Panc1 (cell line): ENCODE data around the gene SUCLG2. TPM values are rescaled to one million over a fixed set of nuclear protein-coding genes. Genes with fewer than 3 reads are reported as not detected.

ENCODE experiments used
- ATAC-seq: fragments of 200-7000 bp; cut with Tn5 transposase; 2 replicates; pipeline ENCODE4 v1.9.1; 2020; ENCODE audit warnings: mild to moderate bottlenecking, moderate library complexity
- BruUV-seq: library from RNA; stranded (reverse); fragments of 400-500 nt; replicated peaks from 2 replicates; lab custom pipeline; 2021; lab: Mats Ljungman, UMichigan
- CTCF ChIA-PET: fragments of 300-600 bp; sonication (Branson Sonifier 250); formaldehyde crosslinking; loops from one replicate; lab custom pipeline; 2022; ENCODE audit warnings: antibody characterized with exemption; lab: Charles Lee
- POLR2A ChIA-PET: fragments of 300-600 bp; sonication (Branson Sonifier 250); formaldehyde crosslinking; loops from one replicate; lab custom pipeline; 2022; ENCODE audit warnings: antibody characterized with exemption; lab: Charles Lee
- DNase-seq: peaks from one replicate; pipeline ENCODE4 v3.0.0-alpha.2; 2010; ENCODE audit warnings: low read depth, low spot score
- H3K27ac ChIP-seq: 2 replicates; pipeline ENCODE4 v1.5.1; 2011; ENCODE audit warnings: mild to moderate bottlenecking, low read length, inconsistent platforms
- H3K27me3 ChIP-seq: fragments of 200-500 bp; sonication (Bioruptor generic); 2 replicates; pipeline ENCODE4 v1.6.0; 2014; ENCODE audit warnings: low read length, inconsistent platforms; ENCODE audit not compliant: control insufficient read depth, insufficient read depth
- H3K36me3 ChIP-seq: fragments of 200-500 bp; sonication (Bioruptor generic); 2 replicates; pipeline ENCODE4 v1.5.1; 2014; ENCODE audit warnings: inconsistent platforms, mild to moderate bottlenecking, low read length, moderate library complexity; ENCODE audit not compliant: control insufficient read depth, insufficient read depth
- H3K4me1 ChIP-seq: 2 replicates; pipeline ENCODE4 v1.5.1; 2011; ENCODE audit warnings: inconsistent platforms, mild to moderate bottlenecking, low read length, moderate library complexity; ENCODE audit not compliant: control insufficient read depth, insufficient read depth
- H3K4me3 ChIP-seq, 2 experiments: 2 replicates each; pipeline ENCODE4 v1.5.1; 2011 to 2012; ENCODE audit warnings: low read depth in 2 of 2, low read length in 2 of 2, mild to moderate bottlenecking in 2 of 2, inconsistent platforms in 1 of 2, moderate library complexity in 1 of 2
- H3K9me3 ChIP-seq: fragments of 200-500 bp; sonication (Bioruptor generic); 2 replicates; pipeline ENCODE4 v1.5.1; 2014; ENCODE audit warnings: low read depth, mild to moderate bottlenecking, inconsistent platforms, low read length, moderate library complexity; ENCODE audit not compliant: control insufficient read depth, insufficient read depth
- POLR2AphosphoS5 ChIP-seq: IDR thresholded peaks from 2 replicates; pipeline ENCODE4 v1.6.1; 2012; ENCODE audit warnings: mild to moderate bottlenecking, low read depth, low read length, moderate library complexity
- SIN3A ChIP-seq: IDR thresholded peaks from 2 replicates; pipeline ENCODE4 v1.6.1; 2012; ENCODE audit warnings: low read depth, mild to moderate bottlenecking, low read length, moderate library complexity, borderline replicate concordance; ENCODE audit not compliant: insufficient read depth
- TCF7L2 ChIP-seq: IDR thresholded peaks from 2 replicates; pipeline ENCODE4 v1.6.1; 2011; ENCODE audit warnings: mild to moderate bottlenecking, low read depth, low read length, inconsistent platforms
- in situ Hi-C: cut with HindIII; loops from 2 replicates; pipeline ENCODE4 v1.10.0; 2016; ENCODE audit warnings: low sequenced_read_pairs, low pct_unique_long_range_greater_than_20kb
- intact Hi-C: fragments of 100-400 bp; cut with micrococcal nuclease; formaldehyde crosslinking; loops from one replicate; pipeline ENCODE4 v1.10.0; 2022; ENCODE audit not compliant: unreplicated experiment
- total RNA-seq: library from RNA; stranded (reverse); gene quantifications from one replicate; pipeline ENCODE4 v1.2.1, GENCODE V29; 2021; ENCODE audit not compliant: unreplicated experiment
- TF ChIP-seq, protein P1 (sequence below): fragments of 450-650 bp; IDR thresholded peaks from 2 replicates; pipeline ENCODE4 v1.5.1; 2017; ENCODE audit warnings: mild to moderate bottlenecking
- TF ChIP-seq, protein P2 (sequence below), 2 experiments: IDR thresholded peaks; 2 replicates each; pipeline ENCODE4 v1.6.1; 2011 to 2012; ENCODE audit warnings: low read depth in 2 of 2, control low read depth in 1 of 2, low read length in 1 of 2, mild to moderate bottlenecking in 1 of 2, moderate library complexity in 1 of 2; ENCODE audit not compliant: insufficient read depth in 1 of 2

SUCLG2 gene
- total RNA-seq, 1 experiment from 2014 or later: 28.3 TPM

DNA sequence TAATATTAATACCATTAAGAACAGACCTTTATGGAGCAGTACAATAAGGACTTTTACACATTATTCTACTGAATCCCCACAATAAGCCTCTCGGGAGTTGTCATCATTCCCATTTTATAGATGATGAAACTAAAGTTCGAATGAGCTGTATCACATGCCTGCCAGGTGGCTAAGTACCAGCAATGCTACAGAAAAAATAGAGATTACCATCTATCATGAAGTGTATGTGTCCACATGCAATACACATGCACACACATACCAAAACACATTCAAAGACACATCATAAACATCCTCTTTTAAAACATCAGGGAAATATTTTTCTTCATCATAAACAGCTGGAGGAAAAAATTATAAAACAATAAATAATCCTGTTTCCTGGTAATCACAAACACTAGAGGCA is 136.6 kb downstream of the SUCLG2 start:
- no TSS peak for BruUV-seq
- CTCF ChIA-PET: no interaction called here
- H3K9me3 ChIP-seq: no peaks in the 10 kb centered on the region
- POLR2A ChIA-PET: no interaction called here
- in situ Hi-C loops (no loop called here), intact Hi-C loops (no loop called here)
- H3K27ac ChIP-seq: no peak overlapping the region
- ATAC-seq: no peak
- no peaks in the 10 kb centered on the region for H3K4me1 ChIP-seq
- no peaks in the 10 kb centered on the region for H3K27me3 ChIP-seq
- TF ChIP-seq, protein P1, sequence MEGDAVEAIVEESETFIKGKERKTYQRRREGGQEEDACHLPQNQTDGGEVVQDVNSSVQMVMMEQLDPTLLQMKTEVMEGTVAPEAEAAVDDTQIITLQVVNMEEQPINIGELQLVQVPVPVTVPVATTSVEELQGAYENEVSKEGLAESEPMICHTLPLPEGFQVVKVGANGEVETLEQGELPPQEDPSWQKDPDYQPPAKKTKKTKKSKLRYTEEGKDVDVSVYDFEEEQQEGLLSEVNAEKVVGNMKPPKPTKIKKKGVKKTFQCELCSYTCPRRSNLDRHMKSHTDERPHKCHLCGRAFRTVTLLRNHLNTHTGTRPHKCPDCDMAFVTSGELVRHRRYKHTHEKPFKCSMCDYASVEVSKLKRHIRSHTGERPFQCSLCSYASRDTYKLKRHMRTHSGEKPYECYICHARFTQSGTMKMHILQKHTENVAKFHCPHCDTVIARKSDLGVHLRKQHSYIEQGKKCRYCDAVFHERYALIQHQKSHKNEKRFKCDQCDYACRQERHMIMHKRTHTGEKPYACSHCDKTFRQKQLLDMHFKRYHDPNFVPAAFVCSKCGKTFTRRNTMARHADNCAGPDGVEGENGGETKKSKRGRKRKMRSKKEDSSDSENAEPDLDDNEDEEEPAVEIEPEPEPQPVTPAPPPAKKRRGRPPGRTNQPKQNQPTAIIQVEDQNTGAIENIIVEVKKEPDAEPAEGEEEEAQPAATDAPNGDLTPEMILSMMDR: no peak
- no peak for TF ChIP-seq TCF7L2
- no peak for TF ChIP-seq POLR2AphosphoS5
- TF ChIP-seq SIN3A: no peak
- TF ChIP-seq, protein P2, sequence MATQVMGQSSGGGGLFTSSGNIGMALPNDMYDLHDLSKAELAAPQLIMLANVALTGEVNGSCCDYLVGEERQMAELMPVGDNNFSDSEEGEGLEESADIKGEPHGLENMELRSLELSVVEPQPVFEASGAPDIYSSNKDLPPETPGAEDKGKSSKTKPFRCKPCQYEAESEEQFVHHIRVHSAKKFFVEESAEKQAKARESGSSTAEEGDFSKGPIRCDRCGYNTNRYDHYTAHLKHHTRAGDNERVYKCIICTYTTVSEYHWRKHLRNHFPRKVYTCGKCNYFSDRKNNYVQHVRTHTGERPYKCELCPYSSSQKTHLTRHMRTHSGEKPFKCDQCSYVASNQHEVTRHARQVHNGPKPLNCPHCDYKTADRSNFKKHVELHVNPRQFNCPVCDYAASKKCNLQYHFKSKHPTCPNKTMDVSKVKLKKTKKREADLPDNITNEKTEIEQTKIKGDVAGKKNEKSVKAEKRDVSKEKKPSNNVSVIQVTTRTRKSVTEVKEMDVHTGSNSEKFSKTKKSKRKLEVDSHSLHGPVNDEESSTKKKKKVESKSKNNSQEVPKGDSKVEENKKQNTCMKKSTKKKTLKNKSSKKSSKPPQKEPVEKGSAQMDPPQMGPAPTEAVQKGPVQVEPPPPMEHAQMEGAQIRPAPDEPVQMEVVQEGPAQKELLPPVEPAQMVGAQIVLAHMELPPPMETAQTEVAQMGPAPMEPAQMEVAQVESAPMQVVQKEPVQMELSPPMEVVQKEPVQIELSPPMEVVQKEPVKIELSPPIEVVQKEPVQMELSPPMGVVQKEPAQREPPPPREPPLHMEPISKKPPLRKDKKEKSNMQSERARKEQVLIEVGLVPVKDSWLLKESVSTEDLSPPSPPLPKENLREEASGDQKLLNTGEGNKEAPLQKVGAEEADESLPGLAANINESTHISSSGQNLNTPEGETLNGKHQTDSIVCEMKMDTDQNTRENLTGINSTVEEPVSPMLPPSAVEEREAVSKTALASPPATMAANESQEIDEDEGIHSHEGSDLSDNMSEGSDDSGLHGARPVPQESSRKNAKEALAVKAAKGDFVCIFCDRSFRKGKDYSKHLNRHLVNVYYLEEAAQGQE (IDR thresholded peaks at IDR 0.05; ENCODE audit: insufficient read depth in 1 of 2, low read depth in 2 of 2, low read length in 1 of 2): no peak
- DNase-seq: no peak
- 0 out of 2 replicates have a peak, but pooled peaks cover 3% of the 10 kb centered on the region for H3K36me3 ChIP-seq
- H3K4me3 ChIP-seq: no peak overlapping the region

DNA sequence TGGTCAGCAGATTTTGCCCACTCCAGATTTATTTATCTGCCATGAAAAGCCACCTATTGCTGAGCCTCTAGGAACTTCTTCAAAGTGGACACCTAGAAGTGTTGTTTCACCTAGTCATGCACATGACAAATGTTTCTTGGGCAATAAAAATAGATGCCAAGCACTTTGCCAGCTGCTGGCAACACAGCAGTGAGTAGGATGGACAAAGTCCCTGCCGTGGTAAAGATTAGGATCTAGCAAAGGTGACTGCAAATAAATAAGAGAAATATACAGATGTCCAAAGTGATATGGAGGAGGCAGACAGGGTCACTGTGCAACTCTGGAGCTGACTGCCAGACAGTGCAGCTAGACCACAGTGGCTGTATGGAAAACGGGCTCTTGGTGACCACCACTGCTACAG is 137.9 kb downstream of the SUCLG2 start:
- no peaks in the 10 kb centered on the region for H3K4me1 ChIP-seq
- BruUV-seq: no TSS peak
- ATAC-seq (no peak), DNase-seq (no peak)
- H3K27ac ChIP-seq: no peak overlapping the region
- ChIA-PET POLR2A (no interaction called here), CTCF (no interaction called here)
- 0 out of 2 replicates have a peak, but pooled peaks cover 3% of the 10 kb centered on the region for H3K36me3 ChIP-seq
- no peaks in the 10 kb centered on the region for H3K9me3 ChIP-seq
- H3K27me3 ChIP-seq: no peaks in the 10 kb centered on the region
- in situ Hi-C loops (no loop called here), intact Hi-C loops (no loop called here)
- H3K4me3 ChIP-seq: no peak overlapping the region
- no peak for TF ChIP-seq POLR2AphosphoS5
- TF ChIP-seq, protein P1: no peak
